KOPT-K1 (cell line): ENCODE measurements around the gene C11orf16.
"Not testable (repeated sequence)": the region's sequence is repeated elsewhere in the genome, so short reads cannot be mapped to it uniquely, and the experiment has no call there.

Experiments used
- H3K27ac ChIP-seq: fragments of 200-600 bp; sonication (generic); 2 replicates; pipeline ENCODE4 v1.5.1; 2016; ENCODE audit warnings: antibody characterized with exemption, mild to moderate bottlenecking, low read depth, low read length; ENCODE audit not compliant: poor library complexity, severe bottlenecking
- H3K36me3 ChIP-seq: fragments of 200-600 bp; sonication (generic); 2 replicates; pipeline ENCODE4 v1.5.1; 2017; ENCODE audit warnings: antibody characterized with exemption, mild to moderate bottlenecking, low read length, moderate library complexity; ENCODE audit not compliant: insufficient read depth
- H3K9me3 ChIP-seq: fragments of 200-600 bp; sonication (generic); 2 replicates; pipeline ENCODE4 v1.5.1; 2017; ENCODE audit warnings: antibody characterized with exemption, low read length, mild to moderate bottlenecking; ENCODE audit not compliant: insufficient read depth, poor library complexity, severe bottlenecking

The C11orf16 gene

DNA sequence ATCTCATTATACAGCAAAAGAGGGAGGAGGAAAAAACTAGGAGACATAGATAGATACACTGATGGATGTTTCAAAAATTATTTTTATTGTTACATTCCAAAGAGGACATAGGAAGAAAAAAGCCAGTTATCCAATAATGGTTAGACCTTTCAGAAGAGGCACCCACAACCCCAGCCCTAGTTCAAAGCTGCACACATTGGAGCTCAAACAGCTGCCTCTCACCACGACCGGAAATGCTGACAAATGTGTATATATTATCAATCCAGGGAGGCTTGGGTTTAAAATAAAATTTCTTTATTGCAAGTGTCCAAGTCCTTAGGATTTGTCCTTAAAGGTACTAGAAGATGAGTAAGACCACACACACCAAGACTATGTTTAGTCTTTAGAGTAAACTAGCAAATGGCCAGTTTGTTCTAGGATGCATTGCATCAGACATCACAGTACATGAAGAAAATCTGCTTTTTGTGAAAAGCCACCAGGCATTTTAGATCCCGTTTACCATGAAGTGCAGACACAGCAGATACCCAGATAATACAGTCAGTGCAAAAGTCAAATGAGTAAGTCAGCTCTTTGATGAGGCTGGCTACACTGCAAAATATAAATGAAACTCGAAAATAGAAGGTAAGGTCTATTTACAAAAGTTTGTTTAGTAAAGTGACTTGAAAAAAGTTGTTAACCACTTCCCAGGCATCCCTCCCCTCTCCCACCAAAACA is 14.6 kb upstream of the C11orf16 start:
- no peaks in the 10 kb centered on the region for H3K9me3 ChIP-seq
- peak overlapping the region; percentile 15 for H3K27ac ChIP-seq
- peaks cover 39% of the 10 kb centered on the region for H3K36me3 ChIP-seq

DNA sequence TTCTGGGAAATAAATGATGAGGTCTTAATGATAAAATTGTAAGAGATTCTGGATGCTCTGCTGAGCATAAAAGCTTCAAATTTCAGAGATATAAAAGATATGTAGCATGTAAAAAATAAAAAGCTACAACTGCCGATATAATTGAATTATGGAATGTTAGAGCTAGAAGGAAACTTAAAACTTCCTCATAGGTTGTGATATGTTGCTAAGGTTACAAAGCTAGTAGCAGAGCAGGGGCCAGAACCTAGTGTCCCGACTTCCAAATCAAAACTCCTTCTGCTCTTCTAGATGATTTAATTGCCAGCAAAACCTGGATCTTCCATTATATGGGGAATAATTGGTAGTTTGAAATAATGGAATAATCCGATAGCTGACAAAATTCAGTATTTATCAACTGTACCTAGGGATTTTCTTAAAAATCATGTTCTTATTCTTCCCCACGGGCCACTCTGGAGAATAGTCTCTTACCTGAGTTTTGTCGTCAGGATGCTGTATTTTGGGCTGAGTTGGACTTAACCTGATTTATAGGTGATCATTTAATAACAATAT is 9.8 kb upstream of the C11orf16 start, which contains the start of gene ASCL3:
Gene ASCL3, minus strand, starts transcription at position 499 of the 549 bp plus-strand sequence. CDS start 4,855 bp downstream, outside the sequence.
- peaks cover 7% of the 10 kb centered on the region for H3K36me3 ChIP-seq
- no peak within 1 kb of the TSS for H3K27ac ChIP-seq
- no peaks in the 10 kb centered on the region for H3K9me3 ChIP-seq

DNA sequence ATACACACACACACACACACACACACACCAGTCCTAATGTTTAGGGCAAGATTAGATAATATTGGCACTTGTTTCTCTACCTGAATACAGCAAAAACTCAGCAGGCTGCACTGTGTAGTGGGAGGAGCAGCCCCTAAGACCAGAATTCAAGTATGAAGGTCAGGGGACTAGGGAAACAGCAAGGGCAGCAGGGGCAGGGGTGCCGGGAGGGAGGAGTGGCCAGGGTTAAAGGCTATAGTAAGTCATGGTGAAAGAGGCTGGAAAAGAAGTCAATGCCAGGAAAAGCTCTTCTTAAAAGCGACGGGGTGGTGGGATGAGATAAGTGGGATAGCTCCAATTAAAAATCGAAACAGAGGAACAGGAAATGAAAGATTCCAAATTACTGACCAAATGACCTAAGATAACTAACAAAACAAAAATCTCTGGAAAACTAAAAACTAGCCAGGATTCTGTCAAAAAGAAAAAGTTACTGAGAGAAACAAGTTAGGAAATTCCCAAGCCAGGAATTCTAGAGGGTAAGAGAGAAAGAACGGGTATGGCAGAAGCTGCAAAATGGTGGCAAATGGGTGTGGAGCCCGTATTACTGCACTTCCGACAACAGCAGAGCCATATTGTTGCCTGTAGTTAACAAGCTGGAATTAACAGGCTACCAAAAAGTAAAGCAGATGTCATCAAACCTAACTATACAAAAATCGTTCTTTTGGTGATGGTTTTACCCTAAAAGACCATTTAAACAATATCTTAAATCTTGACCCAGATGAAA is 8.8 kb upstream of the C11orf16 start:
- no peaks in the 10 kb centered on the region for H3K9me3 ChIP-seq
- H3K27ac ChIP-seq: no peak overlapping the region
- no peaks in the 10 kb centered on the region for H3K36me3 ChIP-seq

DNA sequence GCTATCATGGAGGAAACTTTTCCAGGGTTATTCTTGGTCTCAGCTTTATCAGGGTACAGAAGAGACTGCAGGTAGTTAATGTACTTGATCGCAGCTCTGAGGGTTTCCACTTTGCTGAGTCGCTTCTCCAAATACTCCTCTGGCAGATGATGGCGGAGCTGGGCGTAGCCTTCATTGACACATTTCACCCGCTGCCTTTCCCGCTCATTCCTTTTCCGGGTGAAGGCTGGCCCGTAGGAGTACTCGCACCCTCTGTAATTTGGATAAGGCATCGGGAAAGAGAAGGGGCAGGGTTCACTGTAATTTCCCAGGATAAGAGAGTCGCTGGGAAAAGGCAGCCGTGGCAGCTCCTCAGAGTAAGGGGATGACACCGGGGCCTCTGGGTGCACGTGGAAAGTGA is 4.9 kb upstream of the C11orf16 start:
- H3K9me3 ChIP-seq: no peaks in the 10 kb centered on the region
- no peaks in the 10 kb centered on the region for H3K36me3 ChIP-seq
- no peak overlapping the region for H3K27ac ChIP-seq

DNA sequence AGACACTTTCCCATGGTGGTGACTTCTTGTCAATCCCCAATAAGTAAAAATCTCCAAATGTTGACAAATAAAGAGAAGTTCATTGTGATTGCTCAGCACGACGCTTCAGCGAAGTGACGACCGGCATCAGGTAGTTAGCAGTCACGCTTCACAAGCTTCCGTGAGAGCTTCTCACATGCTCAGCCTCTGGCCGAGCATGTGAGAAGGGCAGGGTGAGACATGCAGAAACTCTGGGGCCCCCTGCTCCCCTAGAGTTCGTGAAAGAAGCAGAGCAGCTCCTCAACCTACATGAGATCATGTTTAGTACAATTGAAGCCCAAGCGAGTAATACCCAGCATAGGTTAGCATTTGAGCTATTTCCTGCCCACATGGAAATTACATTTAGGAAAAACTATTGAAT is 4.4 kb upstream of the C11orf16 start:
- H3K9me3 ChIP-seq: no peaks in the 10 kb centered on the region
- H3K27ac ChIP-seq: no peak overlapping the region
- H3K36me3 ChIP-seq: no peaks in the 10 kb centered on the region

DNA sequence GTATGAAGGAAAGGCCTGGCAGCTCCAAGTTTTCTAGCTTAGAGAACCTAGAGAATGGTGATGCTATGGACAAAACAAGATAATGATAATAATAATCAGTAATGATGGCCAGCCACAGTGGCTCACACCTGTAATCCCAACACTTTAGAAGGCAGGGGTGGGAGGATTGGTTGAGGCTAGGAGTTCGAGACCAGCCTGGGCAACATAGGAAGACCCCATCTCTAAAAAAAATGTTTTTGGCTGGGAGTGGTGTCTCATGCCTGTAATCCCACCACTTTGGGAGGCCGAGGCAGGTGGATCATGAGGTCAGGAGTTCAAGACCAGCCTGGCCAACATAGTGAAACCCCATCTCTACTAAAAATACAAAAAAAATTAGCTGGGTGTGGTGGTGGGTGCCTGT is 3.0 kb upstream of the C11orf16 start:
- not testable (repeated sequence) for H3K36me3 ChIP-seq, H3K9me3 ChIP-seq, H3K27ac ChIP-seq

DNA sequence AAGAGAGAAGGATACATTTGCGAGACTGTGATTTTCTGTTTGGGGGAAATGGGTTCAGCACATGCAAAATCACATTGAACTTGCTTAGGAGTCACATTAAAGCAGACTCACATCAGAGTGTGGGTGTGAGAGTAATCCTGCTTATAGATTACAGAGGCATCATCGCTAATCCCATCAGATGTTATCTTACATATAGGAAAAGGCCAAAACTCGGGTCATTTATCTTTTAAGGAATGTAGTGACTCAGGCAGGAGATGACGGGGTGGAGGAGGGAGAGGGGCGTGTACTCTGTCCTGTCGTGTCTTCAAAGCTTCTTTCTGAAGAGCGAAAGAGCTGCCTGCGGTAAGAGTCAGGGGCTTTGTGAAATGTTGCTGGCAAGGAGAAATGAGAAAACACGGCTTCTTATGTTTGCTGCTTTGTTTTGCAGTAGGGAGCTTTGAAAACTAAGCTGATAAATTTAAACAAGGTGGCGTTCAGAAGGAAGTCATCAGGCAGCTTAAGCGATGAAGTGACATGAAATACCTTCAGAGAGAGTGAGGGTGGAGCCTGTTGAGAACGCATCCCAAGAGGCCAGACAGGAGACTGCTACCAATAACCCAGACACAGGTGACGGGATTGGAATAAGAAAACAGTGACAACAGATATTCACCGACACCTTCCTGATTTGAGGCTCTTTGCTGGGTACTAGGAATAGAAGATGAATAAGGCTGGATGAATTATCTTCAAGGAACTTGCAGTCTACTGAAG is 2.2 kb upstream of the C11orf16 start:
- H3K27ac ChIP-seq: no peak overlapping the region
- H3K9me3 ChIP-seq: no peaks in the 10 kb centered on the region
- H3K36me3 ChIP-seq: no peaks in the 10 kb centered on the region

DNA sequence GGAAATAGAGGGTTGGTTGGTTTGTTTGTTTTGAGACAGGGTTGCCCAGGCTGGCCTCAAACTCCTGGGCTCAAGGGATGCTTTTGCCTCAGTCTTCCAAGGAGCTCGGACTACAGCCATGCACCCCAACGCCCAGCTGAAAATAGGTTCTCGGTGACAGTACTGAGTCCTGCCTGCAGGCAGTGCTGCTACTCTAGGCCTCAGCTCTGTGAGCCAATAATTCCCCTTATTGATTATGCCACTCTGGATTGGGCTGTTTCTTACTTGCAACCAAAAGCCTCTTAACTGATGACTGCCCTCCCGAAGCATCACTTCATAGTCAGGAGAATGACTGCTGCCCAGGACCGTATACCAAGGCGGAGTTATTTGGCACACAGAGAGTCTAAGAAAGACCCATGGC is 1.2 kb upstream of the C11orf16 start:
- Histone ChIP-seq H3K36me3 (no peaks in the 10 kb centered on the region), H3K27ac (no peak overlapping the region), H3K9me3 (no peaks in the 10 kb centered on the region)

DNA sequence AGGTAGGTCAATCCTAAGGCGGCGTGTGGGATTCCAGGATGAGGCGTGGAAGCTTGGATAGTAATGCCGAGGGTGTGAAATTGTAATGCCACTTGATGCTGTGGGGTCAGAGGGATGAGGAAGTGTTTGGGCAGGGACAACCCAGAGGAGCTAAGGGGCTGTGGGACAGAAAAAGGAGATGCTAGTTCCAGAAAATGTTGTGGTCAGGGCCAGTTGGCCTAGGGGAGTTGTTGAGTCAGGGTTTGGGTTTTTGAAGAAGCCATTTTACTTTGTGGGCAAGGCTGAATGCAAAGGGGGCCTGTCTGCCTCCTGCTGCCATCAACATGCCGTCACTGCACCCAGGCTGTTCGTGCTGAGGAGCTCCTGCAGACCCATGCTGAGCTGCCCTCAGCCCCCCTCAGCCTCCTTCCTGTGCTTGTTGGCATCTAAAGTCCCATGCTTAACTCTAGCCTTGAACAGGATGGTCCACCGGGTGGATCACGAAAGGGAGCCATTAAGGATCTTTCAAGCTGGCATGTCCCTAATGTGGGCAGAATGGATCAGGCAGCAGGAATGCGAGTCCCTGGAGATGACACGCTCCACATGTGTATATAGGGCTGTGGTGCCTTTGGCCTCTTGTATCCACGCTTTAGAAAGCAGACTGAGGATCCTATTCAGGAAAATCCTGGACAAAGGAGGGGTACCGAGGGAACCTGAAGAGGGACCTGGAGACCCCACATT is 2.1 kb downstream of the C11orf16 start:
- H3K27ac ChIP-seq: no peak overlapping the region
- no peaks in the 10 kb centered on the region for H3K9me3 ChIP-seq
- 0 out of 2 replicates have a peak, but pooled peaks cover 3% of the 10 kb centered on the region for H3K36me3 ChIP-seq

DNA sequence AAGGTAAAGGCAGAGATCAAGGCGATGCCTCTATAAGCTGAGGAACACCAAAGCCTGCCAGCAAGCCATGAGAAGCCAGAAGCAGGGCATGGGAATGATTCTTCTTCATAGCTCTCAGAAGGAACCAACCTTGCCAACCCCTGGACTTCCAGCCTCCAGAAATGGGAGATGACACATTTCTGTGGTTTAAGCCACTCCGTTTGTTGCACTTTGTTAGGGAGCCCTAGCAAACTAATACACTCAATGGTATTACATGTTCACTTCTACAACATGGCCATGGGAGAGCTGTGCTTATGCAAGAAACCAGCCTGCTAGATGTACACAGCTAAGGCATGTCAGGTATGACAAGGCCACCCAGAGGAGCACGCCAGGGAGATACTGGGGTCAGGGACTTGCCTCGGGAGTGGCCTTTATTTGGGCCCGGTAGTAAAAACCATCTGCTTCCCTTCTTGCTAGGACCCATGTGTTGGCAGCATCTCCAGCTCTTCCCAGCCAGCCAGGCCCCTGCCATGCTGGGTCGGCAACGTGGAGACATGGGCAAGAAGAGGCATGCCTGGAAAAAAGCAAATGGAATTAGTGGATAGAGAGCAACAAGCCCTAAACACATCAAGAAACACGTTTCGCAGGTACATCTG is 3.6 kb downstream of the C11orf16 start:
- H3K36me3 ChIP-seq: peaks cover 18% of the 10 kb centered on the region; the same call in 1 of the 2 replicates
- no peaks in the 10 kb centered on the region for H3K9me3 ChIP-seq

DNA sequence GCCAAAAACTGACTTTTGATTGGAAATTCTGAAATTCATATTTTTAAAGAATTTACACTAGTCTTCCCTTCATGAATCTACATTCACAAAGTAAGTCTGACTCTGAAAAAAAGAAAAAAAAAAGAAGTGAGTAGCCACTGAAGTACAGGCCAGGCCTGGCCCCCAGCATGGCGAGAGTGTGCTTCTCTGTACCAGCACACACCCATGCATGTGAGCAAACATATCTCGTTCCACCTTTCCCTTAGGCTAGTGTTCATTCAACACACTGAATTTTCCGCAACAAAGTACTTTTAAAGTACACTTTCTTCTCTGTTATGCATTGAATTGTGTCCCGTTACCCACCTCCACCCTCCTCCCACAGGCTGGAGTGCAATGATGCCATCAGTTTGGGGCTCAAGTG is 4.5 kb downstream of the C11orf16 start:
- peaks cover 26% of the 10 kb centered on the region; the same call in 1 of the 2 replicates for H3K36me3 ChIP-seq
- H3K27ac ChIP-seq: no peak overlapping the region
- H3K9me3 ChIP-seq: no peaks in the 10 kb centered on the region

More for the DNA sequence above, 3.6 kb downstream of the C11orf16 start:
- H3K27ac ChIP-seq: no peak overlapping the region

DNA sequence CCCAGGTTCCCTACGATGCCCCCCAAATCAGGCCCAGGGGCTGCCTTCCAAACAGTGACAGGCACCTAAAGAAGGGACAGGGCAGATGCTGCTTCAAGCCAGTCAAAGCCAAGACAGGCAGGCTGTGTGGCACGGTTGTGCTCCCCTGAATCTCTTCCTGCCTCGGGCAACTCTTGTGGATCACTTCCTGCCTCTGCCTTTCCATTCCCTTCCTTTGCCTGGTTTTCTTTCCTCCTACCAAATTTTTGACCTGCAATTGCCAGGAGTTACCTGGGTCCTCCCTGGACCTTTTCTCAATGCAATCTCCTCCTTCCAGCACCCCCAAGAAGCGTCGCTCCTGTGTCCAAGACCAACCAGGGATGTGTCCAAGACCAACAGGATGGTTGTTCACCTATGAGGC is 5.5 kb downstream of the C11orf16 start:
- no peaks in the 10 kb centered on the region for H3K9me3 ChIP-seq
- no peak overlapping the region for H3K27ac ChIP-seq
- peaks cover 35% of the 10 kb centered on the region; the same call in 1 of the 2 replicates for H3K36me3 ChIP-seq

DNA sequence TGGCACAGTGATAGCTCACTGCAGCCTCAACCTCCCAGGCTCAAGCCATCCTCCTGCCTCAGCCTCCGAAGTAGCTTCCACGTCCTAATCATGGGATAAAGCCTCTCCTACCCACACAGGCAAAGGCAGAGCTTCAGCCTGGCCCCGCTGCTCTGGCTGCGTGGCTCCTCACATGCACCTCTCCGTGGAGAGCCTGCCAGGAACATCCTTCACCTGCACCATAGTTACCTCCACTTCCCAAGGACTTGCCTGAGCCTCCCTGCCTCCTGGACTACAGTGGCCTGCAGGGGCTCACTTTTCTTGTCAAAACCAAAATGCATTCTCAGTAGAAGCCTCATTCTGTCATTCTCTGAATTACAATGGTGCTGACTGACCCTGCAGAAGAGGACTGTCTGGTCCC is 6.5 kb downstream of the C11orf16 start:
- H3K27ac ChIP-seq: no peak overlapping the region
- no peaks in the 10 kb centered on the region for H3K9me3 ChIP-seq
- H3K36me3 ChIP-seq: peaks cover 45% of the 10 kb centered on the region

DNA sequence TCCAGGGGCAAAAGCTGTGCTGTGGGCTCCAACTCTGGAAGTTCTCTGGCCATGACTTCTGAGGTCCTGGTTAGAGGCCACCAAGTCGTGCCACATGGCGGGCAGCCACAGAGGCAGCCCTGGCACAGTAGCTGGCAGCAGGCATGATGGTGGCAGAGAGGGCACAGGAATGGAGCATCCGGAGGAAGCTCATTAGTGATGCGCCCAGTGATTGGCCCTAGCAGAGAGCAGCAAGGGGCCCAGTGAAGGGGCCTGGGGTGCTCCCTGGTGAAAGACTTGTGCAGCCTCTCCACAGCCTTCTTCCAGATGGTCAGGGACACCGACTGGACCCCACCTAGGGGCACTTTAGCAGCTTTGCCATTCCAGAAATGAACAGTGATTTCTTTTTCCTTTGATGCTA is 7.0 kb downstream of the C11orf16 start:
- Histone ChIP-seq H3K36me3 (peaks cover 50% of the 10 kb centered on the region), H3K27ac (no peak overlapping the region), H3K9me3 (no peaks in the 10 kb centered on the region)
